Measurements from ENCODE around the gene HAUS3. TPM values are rescaled to one million over a fixed set of nuclear protein-coding genes. Genes with fewer than 3 reads are reported as not detected.

The HAUS3 gene, protein sequence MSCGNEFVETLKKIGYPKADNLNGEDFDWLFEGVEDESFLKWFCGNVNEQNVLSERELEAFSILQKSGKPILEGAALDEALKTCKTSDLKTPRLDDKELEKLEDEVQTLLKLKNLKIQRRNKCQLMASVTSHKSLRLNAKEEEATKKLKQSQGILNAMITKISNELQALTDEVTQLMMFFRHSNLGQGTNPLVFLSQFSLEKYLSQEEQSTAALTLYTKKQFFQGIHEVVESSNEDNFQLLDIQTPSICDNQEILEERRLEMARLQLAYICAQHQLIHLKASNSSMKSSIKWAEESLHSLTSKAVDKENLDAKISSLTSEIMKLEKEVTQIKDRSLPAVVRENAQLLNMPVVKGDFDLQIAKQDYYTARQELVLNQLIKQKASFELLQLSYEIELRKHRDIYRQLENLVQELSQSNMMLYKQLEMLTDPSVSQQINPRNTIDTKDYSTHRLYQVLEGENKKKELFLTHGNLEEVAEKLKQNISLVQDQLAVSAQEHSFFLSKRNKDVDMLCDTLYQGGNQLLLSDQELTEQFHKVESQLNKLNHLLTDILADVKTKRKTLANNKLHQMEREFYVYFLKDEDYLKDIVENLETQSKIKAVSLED
- 16.0 TPM for polyA plus RNA-seq
- long read RNA-seq, donor 1 = 0 reads
- long read RNA-seq, donor 2, partial matches to known transcripts = 0 of 1 reads
- long read RNA-seq, donor 2, other reads (novel, unspliced or antisense) = 0 of 1 reads
- long read RNA-seq, donor 3 = 0 reads
- long read RNA-seq, donor 4 = 0 reads
- long read RNA-seq, donor 5, partial matches to known transcripts = 0 of 1 reads
- long read RNA-seq, donor 5, other reads (novel, unspliced or antisense) = 0 of 1 reads
- long read RNA-seq, donor 6, full-length matches to known transcripts = 2 of 2 reads
- long read RNA-seq, donor 6, partial matches to known transcripts = 0 of 2 reads
- long read RNA-seq, donor 6, other reads (novel, unspliced or antisense) = 0 of 2 reads
- long read RNA-seq, donor 7 = 0 reads
- long read RNA-seq, donor 8, full-length matches to known transcripts = 2 of 2 reads
- long read RNA-seq, donor 8, partial matches to known transcripts = 0 of 2 reads
- long read RNA-seq, donor 8, other reads (novel, unspliced or antisense) = 0 of 2 reads
- long read RNA-seq, donor 9, full-length matches to known transcripts = 3 of 3 reads
- long read RNA-seq, donor 9, partial matches to known transcripts = 0 of 3 reads
- long read RNA-seq, donor 9, other reads (novel, unspliced or antisense) = 0 of 3 reads
- long read RNA-seq, donor 10, full-length matches to known transcripts = 3 of 8 reads
- long read RNA-seq, donor 10, partial matches to known transcripts = 5 of 8 reads
- long read RNA-seq, donor 10, other reads (novel, unspliced or antisense) = 0 of 8 reads
- long read RNA-seq, donor 11 = 0 reads

DNA sequence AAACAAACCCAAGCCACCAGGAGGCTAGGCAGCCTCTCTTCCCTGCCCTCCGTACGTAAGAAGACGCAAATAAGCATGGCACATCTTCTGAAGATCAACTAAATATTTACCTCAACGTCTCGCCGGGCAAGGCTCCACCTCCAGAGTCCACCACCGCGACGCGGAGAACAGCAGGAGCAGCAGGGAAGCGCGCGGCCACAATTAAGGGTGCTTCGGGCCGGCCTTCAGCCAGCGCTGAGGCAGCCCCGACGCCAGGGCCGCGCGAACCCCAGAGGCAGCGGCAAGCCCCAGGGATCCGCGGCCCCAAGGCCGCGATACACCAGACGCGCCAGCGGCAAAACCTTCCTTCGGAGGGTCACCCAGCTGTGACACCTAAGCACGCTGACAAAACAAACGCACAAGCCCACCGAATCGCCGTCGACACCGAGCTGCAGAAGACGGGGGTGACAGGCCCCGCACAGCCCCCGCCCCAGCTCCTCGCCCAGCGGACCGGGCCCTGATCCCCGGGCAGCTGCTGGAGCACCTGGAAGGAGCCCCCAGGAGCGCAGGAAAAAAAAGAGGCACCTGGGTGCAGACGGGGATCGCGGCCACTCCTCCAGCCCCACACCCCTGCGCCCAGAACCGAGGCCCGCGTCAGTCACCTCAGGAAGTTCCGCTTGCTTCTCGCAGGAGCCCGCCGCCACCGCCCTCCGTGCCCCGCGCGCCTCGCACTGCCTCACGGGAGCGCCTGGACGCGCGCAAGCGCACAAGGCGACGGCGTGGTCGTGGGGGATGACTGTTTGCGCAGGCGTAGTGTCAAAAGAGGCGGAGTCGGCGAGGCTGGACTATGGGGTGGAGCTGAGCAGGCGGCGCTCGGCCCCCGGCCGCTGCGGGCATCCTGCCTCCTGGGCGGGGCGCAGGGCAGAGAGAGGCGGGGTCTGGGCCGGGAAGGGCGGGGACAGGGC, at the start of gene HAUS3, which contains the start of gene POLN:
Gene HAUS3 (minus strand): TSS at position 712 of the 944 bp plus-strand sequence. CDS start 1,175 bp downstream, outside the sequence.
Gene POLN (minus strand): TSS at position 712 of the 944 bp plus-strand sequence. CDS start 12,890 bp downstream, outside the sequence.
- WGBS (ENCODE audit: insufficient coverage, low lambda C conversion rate) = no CpG with 5 or more reads among the region's 88 CpGs
- peak; percentile 98 for DNase-seq
- Histone ChIP-seq H3K4me1 (ENCODE audit: control insufficient read depth, insufficient read depth, low read length) (peaks cover 40% of the 10 kb centered on the region), H3K4me3 (ENCODE audit: low read length) (peak within 1 kb of the TSS; percentile 93), H3K27me3 (ENCODE audit: control insufficient read depth, insufficient read depth, low read length) (no peaks in the 10 kb centered on the region), H3K36me3 (ENCODE audit: control insufficient read depth, insufficient read depth, low read length) (no peaks in the 10 kb centered on the region), H3K9me3 (ENCODE audit: control insufficient read depth, low read depth, low read length) (no peaks in the 10 kb centered on the region), H3K27ac (ENCODE audit: low read length) (peak within 1 kb of the TSS; percentile 73)

DNA sequence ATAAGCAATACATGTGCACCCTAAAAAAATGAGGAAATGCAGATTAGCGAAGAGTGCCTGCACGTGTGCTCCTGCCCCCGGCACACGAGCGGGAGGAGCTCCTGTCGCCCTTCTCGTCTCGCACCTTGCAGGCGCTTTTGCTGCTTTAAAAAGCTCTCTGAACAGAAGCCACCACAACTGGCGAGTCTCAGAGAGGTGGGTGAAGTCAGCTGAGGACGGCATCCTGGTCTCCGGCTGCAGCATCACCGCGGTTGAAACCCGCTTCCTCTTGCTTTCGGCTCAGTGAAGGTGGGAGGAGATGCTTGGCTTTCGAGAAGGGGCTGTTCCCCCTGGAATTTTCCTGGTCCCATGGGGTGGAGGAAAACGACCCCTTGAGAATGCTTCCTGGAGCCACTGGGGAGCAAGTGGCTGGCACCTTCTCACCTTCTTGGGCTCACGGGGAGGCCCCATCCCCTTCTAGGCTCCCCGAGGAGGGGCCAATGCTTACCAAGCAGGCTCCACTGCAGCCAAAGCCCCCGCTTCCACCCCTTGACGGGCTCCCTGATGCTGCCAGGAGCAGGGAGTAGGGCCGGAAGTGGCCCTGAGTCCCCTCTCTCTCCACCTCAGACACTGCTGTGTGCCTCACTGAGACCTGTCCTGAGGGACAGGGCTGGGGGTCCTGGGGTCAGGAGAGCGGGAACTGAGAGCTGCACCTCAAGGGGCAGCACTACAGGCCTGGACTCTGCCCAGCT, 49.2 kb upstream of the HAUS3 start:
- 100% methylated on average over 1 of the region's 24 CpGs for WGBS (ENCODE audit: insufficient coverage, low lambda C conversion rate)
- Histone ChIP-seq H3K4me3 (ENCODE audit: low read length) (no peak overlapping the region), H3K9me3 (ENCODE audit: control insufficient read depth, low read depth, low read length) (no peaks in the 10 kb centered on the region), H3K36me3 (ENCODE audit: control insufficient read depth, insufficient read depth, low read length) (no peaks in the 10 kb centered on the region), H3K27me3 (ENCODE audit: control insufficient read depth, insufficient read depth, low read length) (no peaks in the 10 kb centered on the region), H3K27ac (ENCODE audit: low read length) (no peak overlapping the region), H3K4me1 (ENCODE audit: control insufficient read depth, insufficient read depth, low read length) (peaks cover 4% of the 10 kb centered on the region)
- peak in 1 of 2 donors; percentile 28 for DNase-seq

DNA sequence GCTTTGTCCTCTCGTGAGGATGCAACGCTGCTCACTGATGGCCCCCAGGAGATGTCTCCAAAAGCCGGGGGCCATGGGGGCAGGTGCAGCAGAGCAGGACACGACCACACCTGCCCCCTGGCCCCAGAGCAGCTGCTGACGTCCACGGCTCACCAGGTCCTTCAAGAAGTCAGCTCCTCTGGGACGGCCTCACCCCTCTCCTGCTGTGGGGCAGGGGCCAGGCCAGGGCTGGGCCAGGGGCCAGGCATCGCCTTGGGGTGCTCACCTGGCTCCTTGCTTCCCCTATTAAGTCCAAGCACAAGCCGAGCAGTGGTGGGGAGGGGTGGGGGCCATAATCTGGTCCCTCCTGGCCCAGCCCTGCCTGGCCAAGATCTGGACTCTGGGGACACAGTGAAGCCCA, 48.6 kb upstream of the HAUS3 start:
- no CpG with 5 or more reads among the region's 9 CpGs for WGBS (ENCODE audit: insufficient coverage, low lambda C conversion rate)
- H3K27me3 ChIP-seq (ENCODE audit: control insufficient read depth, insufficient read depth, low read length) = no peaks in the 10 kb centered on the region
- no peak overlapping the region for H3K4me3 ChIP-seq (ENCODE audit: low read length)
- DNase-seq = no peak
- no peaks in the 10 kb centered on the region for H3K4me1 ChIP-seq (ENCODE audit: control insufficient read depth, insufficient read depth, low read length)
- H3K36me3 ChIP-seq (ENCODE audit: control insufficient read depth, insufficient read depth, low read length) = no peaks in the 10 kb centered on the region
- no peak overlapping the region for H3K27ac ChIP-seq (ENCODE audit: low read length)
- H3K9me3 ChIP-seq (ENCODE audit: control insufficient read depth, low read depth, low read length) = no peaks in the 10 kb centered on the region

- no peak overlapping the region for H3K27ac ChIP-seq (ENCODE audit: low read length)
- H3K27me3 ChIP-seq (ENCODE audit: control insufficient read depth, insufficient read depth, low read length) = no peaks in the 10 kb centered on the region
- no peaks in the 10 kb centered on the region for H3K9me3 ChIP-seq (ENCODE audit: control insufficient read depth, low read depth, low read length)
- no peak for DNase-seq
- no CpG with 5 or more reads among the region's 11 CpGs for WGBS (ENCODE audit: insufficient coverage, low lambda C conversion rate)
- H3K4me1 ChIP-seq (ENCODE audit: control insufficient read depth, insufficient read depth, low read length) = no peaks in the 10 kb centered on the region
- H3K36me3 ChIP-seq (ENCODE audit: control insufficient read depth, insufficient read depth, low read length) = no peaks in the 10 kb centered on the region
- H3K4me3 ChIP-seq (ENCODE audit: low read length) = no peak overlapping the region
Observed at GRCh38 chr4:2289955-2290333, 48.0 kb upstream of the HAUS3 start.

- Histone ChIP-seq H3K9me3 (ENCODE audit: control insufficient read depth, low read depth, low read length) (no peaks in the 10 kb centered on the region), H3K4me1 (ENCODE audit: control insufficient read depth, insufficient read depth, low read length) (no peaks in the 10 kb centered on the region), H3K27me3 (ENCODE audit: control insufficient read depth, insufficient read depth, low read length) (no peaks in the 10 kb centered on the region), H3K36me3 (ENCODE audit: control insufficient read depth, insufficient read depth, low read length) (no peaks in the 10 kb centered on the region), H3K4me3 (ENCODE audit: low read length) (no peak overlapping the region), H3K27ac (ENCODE audit: low read length) (no peak overlapping the region)
- DNase-seq = no peak
- WGBS (ENCODE audit: insufficient coverage, low lambda C conversion rate) = no CpG with 5 or more reads among the region's 14 CpGs
Observed at GRCh38 chr4:2289311-2289954, 47.5 kb upstream of the HAUS3 start.

DNA sequence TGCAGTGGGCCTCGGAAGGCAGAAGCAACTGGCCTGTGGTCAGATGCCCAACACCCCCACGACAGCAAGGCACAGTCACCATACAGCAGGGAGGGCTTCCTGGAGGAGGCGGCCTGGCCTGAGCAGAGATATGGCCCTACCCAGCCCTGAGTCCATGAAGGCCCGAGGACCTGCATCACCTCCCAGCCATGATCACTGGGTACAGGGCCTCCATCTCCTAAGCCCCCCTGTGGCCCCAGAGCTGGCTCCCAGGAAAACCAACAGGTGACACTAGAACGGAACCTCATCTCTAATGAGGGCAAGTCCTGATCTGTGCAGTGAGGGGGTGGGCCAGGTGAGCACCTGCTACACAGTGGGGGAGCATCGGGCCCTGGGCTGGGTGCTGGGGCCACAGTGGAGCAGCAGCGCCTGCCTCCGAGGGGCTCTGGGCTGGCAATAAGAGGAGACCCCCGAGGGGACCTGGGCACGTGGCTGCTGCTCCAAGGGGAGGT, 46.2 kb upstream of the HAUS3 start:
- no CpG with 5 or more reads among the region's 10 CpGs for WGBS (ENCODE audit: insufficient coverage, low lambda C conversion rate)
- Histone ChIP-seq H3K27ac (ENCODE audit: low read length) (no peak overlapping the region), H3K4me1 (ENCODE audit: control insufficient read depth, insufficient read depth, low read length) (no peaks in the 10 kb centered on the region), H3K36me3 (ENCODE audit: control insufficient read depth, insufficient read depth, low read length) (no peaks in the 10 kb centered on the region), H3K9me3 (ENCODE audit: control insufficient read depth, low read depth, low read length) (no peaks in the 10 kb centered on the region), H3K27me3 (ENCODE audit: control insufficient read depth, insufficient read depth, low read length) (no peaks in the 10 kb centered on the region), H3K4me3 (ENCODE audit: low read length) (no peak overlapping the region)
- DNase-seq = no peak

DNA sequence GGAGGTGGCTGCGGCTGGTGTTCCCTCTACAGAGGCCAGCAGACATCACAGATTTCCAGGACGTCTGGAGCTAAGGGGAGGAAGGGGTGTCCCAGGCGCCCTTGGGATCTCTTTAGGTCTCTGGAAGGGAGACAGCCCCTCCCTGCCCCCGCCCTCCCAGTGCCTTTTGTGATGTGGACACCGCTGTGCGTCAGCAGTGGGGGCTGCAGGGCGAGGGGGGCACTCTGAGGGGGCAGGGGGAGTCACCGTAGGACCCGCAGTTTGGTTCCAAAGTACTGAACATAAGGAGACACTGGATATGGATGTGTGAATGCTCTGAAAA, 45.6 kb upstream of the HAUS3 start:
- Histone ChIP-seq H3K4me3 (ENCODE audit: low read length) (no peak overlapping the region), H3K36me3 (ENCODE audit: control insufficient read depth, insufficient read depth, low read length) (no peaks in the 10 kb centered on the region), H3K27ac (ENCODE audit: low read length) (no peak overlapping the region), H3K27me3 (ENCODE audit: control insufficient read depth, insufficient read depth, low read length) (no peaks in the 10 kb centered on the region), H3K9me3 (ENCODE audit: control insufficient read depth, low read depth, low read length) (no peaks in the 10 kb centered on the region), H3K4me1 (ENCODE audit: control insufficient read depth, insufficient read depth, low read length) (no peaks in the 10 kb centered on the region)
- no peak for DNase-seq
- no CpG with 5 or more reads among the region's 9 CpGs for WGBS (ENCODE audit: insufficient coverage, low lambda C conversion rate)

DNA sequence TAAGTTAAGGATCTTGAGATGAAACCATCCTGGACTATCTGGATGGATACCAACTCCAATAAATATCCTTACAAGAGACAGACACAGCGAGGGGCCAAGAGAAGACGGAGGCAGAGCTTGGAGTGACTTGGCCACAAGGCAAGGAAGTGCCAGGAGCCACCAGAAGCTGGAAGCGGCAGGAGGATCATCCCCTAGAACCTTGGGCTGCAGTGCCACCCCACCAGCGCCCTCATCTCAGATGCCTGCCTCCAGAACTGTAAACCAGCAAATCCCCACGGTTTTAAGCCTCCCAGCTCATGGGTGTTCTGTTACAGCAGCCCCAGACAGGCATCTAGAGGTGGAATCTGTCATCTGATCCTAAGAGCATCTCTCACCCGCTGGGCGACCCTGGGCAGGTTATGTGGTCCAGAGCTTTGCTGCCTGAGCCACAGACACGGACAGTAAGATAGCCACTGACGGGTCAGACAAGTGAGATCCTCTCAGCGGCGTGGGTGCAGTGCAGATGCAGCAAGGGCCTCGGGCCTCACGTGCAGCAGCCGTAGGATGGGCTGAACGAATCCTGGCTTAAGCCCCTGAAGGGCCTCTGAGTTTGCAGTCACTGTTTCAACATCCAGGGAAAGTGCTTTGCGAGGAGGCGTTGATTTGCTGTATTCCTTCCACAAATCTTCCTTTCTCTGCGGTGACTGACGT, 45.1 kb upstream of the HAUS3 start:
- Histone ChIP-seq H3K4me1 (ENCODE audit: control insufficient read depth, insufficient read depth, low read length) (no peaks in the 10 kb centered on the region), H3K36me3 (ENCODE audit: control insufficient read depth, insufficient read depth, low read length) (no peaks in the 10 kb centered on the region), H3K9me3 (ENCODE audit: control insufficient read depth, low read depth, low read length) (no peaks in the 10 kb centered on the region), H3K27ac (ENCODE audit: low read length) (no peak overlapping the region), H3K27me3 (ENCODE audit: control insufficient read depth, insufficient read depth, low read length) (no peaks in the 10 kb centered on the region), H3K4me3 (ENCODE audit: low read length) (no peak overlapping the region)
- DNase-seq = no peak
- 60% methylated on average over 2 of the region's 19 CpGs for WGBS (ENCODE audit: insufficient coverage, low lambda C conversion rate)
